ENCODE data around the gene TSPO.

- TF ChIP-seq CTCF (IDR thresholded peaks at IDR 0.05) = no peak
- no peak for TF ChIP-seq EZH2 (IDR thresholded peaks at IDR 0.05)
- no peak for TF ChIP-seq EZH2phosphoT487 (IDR thresholded peaks at IDR 0.05)
Observed at GRCh38 chr22:43191831-43192230, 40.5 kb downstream of the TSPO start.
